Measurements from ENCODE around the gene TENM4. TPM values are rescaled to one million over a fixed set of nuclear protein-coding genes. Genes with fewer than 3 reads are reported as not detected.
"Not testable (repeated sequence)": the region's sequence is repeated elsewhere in the genome, so short reads cannot be mapped to it uniquely, and the experiment has no call there.

The TENM4 gene
- total and polyA plus RNA-seq, 11 donors, result 0.08 to 6.4 (median 1.0) TPM

- no peak overlapping the region for H3K4me3 ChIP-seq
- 50 to 59% (median 54%) methylated on average over 3 of the region's 3 CpGs for WGBS, 4 donors
- ATAC-seq, result no peak
- TF ChIP-seq POLR2A (IDR thresholded peaks at IDR 0.05) (no peak), CTCF (IDR thresholded peaks at IDR 0.05) (no peak)
- peaks cover 0 to 4% (median 0%) of the 10 kb centered on the region in 12 donors for H3K9me3 ChIP-seq
- H3K4me1 ChIP-seq, result no peaks in the 10 kb centered on the region
- intact Hi-C loops (cut with DNase I), result no loop called here
- H3K36me3 ChIP-seq, result no peaks in the 10 kb centered on the region
- DNase-seq, result no peak
- H3K27ac ChIP-seq, result no peak overlapping the region
- H3K27me3 ChIP-seq, result peaks cover 0 to 5% (median 0%) of the 10 kb centered on the region in 9 donors
Observed at GRCh38 chr11:78981153-78981552, 459.7 kb downstream of the TENM4 start.

GRCh38 chr11:78978831-78979230 is 462.0 kb downstream of the TENM4 start:
- H3K27me3 ChIP-seq, result peaks cover 0 to 5% (median 0%) of the 10 kb centered on the region in 9 donors
- intact Hi-C loops (cut with DNase I), result no loop called here
- H3K9me3 ChIP-seq, result peaks cover 0 to 4% (median 0%) of the 10 kb centered on the region in 12 donors
- no peaks in the 10 kb centered on the region for H3K4me1 ChIP-seq
- WGBS, 4 donors, result 84 to 93% (median 87%) methylated on average over 2 of the region's 2 CpGs
- no peak for ATAC-seq
- no peak overlapping the region for H3K4me3 ChIP-seq
- DNase-seq, result no peak
- TF ChIP-seq CTCF (IDR thresholded peaks at IDR 0.05) (no peak), POLR2A (IDR thresholded peaks at IDR 0.05) (no peak)
- H3K27ac ChIP-seq, result no peak overlapping the region
- no peaks in the 10 kb centered on the region for H3K36me3 ChIP-seq

GRCh38 chr11:78977848-78978247 is 463.0 kb downstream of the TENM4 start:
- intact Hi-C loops (cut with DNase I); H3K36me3 ChIP-seq; H3K4me1 ChIP-seq; H3K27ac ChIP-seq; H3K9me3 ChIP-seq; H3K4me3 ChIP-seq; DNase-seq; ATAC-seq; H3K27me3 ChIP-seq: not testable (repeated sequence)
- WGBS, 4 donors, result 86 to 95% (median 92%) methylated on average over 3 of the region's 3 CpGs

DNA sequence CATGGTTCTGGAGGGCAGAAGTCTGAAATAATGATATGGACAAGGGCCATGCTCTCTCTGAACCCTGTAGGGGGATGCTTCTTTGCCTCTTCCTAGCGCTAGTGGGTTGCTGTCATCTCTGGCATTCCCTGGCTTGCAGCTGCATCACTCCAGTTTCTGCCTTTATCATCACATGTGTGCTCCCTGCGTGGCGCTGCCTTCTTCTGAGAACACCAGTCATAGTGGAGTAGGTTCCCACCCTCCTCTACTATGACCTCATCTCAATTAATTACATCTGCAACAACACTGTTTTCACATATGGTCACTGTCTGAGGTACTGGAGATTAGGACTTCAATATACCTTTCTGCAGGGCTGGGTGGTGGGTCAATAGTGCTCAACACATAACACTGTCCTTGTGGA is 463.8 kb downstream of the TENM4 start:
- TF ChIP-seq POLR2A (IDR thresholded peaks at IDR 0.05) (no peak), CTCF (IDR thresholded peaks at IDR 0.05) (no peak)
- H3K36me3 ChIP-seq, result no peaks in the 10 kb centered on the region
- no peak overlapping the region for H3K4me3 ChIP-seq
- intact Hi-C loops (cut with DNase I), result no loop called here
- WGBS, 4 donors, result 84 to 90% (median 87%) methylated on average over 3 of the region's 3 CpGs
- no peak for ATAC-seq
- no peaks in the 10 kb centered on the region for H3K4me1 ChIP-seq
- H3K27me3 ChIP-seq, result peaks cover 0 to 5% (median 0%) of the 10 kb centered on the region in 9 donors
- peaks cover 0 to 4% (median 0%) of the 10 kb centered on the region in 12 donors for H3K9me3 ChIP-seq
- no peak overlapping the region for H3K27ac ChIP-seq
- DNase-seq, result no peak

- Histone ChIP-seq H3K9me3 (peaks cover 0 to 4% (median 0%) of the 10 kb centered on the region in 12 donors), H3K27me3 (peaks cover 0 to 5% (median 0%) of the 10 kb centered on the region in 9 donors), H3K36me3 (no peaks in the 10 kb centered on the region), H3K4me3 (no peak overlapping the region), H3K27ac (no peak overlapping the region), H3K4me1 (no peaks in the 10 kb centered on the region)
- TF ChIP-seq POLR2A (IDR thresholded peaks at IDR 0.05) (no peak), CTCF (IDR thresholded peaks at IDR 0.05) (no peak)
- intact Hi-C loops (cut with DNase I), result no loop called here
- 73 to 84% (median 76%) methylated on average over 5 of the region's 5 CpGs for WGBS, 4 donors
- DNase-seq (no peak), ATAC-seq (no peak)
Observed at GRCh38 chr11:78975081-78975480, 465.7 kb downstream of the TENM4 start.

Data from heart left ventricle (tissue), 16 donors.